VCaP (cell line): ENCODE data around the gene LGALS3.

Experiments used
- H3K27ac ChIP-seq: fragments of 450-650 bp; 2 replicates; pipeline ENCODE4 v1.5.1; 2017
- TF ChIP-seq, protein P1 (sequence below): fragments of 450-650 bp; conservative IDR thresholded peaks from 2 replicates; pipeline ENCODE4 v1.5.1; 2017; ENCODE audit warnings: mild to moderate bottlenecking, moderate library complexity

Gene LGALS3

DNA sequence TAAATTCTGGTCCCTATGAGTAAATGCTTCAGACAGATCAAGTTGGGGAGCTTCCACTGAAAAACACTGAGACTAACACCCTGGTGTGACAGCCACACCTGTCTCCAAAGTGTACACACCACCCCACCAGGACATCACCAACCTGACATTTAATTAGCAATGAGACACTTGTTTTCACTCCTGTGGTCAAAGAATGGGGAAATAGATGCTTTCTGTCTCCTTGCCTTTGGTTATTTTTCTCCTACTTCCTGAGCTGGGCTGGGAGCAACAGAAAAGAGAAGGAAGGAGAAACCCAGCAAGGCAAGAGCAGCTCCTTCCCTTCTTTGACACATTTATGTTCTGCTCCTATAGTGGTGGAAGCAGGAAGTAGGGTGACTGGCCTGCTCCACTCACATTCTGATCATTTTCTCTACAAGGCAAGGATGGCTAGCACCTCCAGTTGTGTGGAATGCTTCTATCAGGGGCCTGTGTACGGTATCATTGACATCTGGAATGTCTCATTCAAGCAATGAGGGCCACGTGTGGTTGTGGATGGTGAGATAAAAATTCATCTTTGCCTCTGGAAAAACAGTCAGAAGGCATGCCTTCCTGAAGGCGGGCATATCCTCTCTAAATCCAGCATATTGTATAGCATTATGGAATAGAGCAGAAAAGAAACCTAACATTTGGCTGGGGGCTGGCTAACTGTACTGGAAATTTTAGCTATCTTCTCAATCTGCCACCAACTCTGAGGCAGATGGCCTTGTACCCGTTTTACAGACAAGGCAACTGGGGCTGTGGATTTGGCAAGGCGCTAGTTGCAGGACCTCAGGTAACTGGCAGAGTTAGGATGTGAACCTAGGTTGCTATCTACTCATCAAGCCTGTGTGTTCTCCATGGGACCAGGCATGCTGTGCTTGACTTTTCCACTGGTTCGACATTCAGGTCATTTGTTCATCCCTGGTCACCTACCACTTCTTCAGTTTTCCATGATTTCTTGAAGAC, 24.8 kb upstream of the LGALS3 start:
- TF ChIP-seq, protein P1, sequence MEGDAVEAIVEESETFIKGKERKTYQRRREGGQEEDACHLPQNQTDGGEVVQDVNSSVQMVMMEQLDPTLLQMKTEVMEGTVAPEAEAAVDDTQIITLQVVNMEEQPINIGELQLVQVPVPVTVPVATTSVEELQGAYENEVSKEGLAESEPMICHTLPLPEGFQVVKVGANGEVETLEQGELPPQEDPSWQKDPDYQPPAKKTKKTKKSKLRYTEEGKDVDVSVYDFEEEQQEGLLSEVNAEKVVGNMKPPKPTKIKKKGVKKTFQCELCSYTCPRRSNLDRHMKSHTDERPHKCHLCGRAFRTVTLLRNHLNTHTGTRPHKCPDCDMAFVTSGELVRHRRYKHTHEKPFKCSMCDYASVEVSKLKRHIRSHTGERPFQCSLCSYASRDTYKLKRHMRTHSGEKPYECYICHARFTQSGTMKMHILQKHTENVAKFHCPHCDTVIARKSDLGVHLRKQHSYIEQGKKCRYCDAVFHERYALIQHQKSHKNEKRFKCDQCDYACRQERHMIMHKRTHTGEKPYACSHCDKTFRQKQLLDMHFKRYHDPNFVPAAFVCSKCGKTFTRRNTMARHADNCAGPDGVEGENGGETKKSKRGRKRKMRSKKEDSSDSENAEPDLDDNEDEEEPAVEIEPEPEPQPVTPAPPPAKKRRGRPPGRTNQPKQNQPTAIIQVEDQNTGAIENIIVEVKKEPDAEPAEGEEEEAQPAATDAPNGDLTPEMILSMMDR, result no peak
- H3K27ac ChIP-seq, result peak overlapping the region; percentile 83

GRCh38 chr14:55105991-55106390, 23.1 kb upstream of the LGALS3 start:
- H3K27ac ChIP-seq, result no peak overlapping the region
- TF ChIP-seq, protein P1, result no peak

DNA sequence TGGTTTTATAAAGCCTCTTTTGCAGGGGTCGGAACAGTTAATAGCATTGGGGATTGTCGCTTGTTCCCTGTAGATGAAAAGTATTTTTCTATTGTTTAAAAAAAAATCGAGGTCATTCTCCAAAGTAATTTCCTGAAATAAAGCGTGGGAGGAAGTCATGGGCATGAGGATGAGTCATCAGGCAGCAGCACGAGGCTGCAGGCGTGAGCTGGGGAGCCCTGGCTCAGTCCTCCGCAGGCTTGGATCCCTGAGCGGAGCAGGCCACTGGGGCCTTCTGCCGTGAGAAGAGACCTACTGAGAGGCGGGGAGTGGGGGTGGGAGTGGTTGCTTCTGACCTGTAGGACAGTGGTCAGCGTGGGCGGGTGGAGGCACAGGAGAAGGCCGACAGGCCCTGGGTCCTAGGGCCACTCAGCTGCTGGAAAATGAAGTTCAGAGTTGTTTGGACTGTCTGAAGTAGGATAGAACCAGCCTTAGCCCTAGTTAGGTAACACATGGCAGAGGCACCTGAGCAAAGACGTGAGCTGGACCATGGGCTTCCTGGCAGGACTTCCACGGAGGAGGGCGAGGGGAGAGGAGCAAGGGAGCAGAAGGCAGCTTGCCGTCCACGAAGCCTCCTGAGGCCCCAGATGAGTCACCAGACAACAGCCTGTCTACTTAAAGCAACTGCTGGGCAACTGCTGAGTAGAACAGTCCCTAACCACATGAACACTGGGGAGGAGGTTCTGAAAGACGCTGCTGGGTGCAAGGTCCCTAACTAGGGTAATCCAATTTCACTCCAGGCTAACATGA, 21.1 kb upstream of the LGALS3 start:
- H3K27ac ChIP-seq, result no peak overlapping the region

GRCh38 chr14:55109836-55110235, 19.2 kb upstream of the LGALS3 start:
- TF ChIP-seq, protein P1, result no peak
- no peak overlapping the region for H3K27ac ChIP-seq

More for the DNA sequence above, 21.1 kb upstream of the LGALS3 start:
- TF ChIP-seq, protein P1, result no peak

DNA sequence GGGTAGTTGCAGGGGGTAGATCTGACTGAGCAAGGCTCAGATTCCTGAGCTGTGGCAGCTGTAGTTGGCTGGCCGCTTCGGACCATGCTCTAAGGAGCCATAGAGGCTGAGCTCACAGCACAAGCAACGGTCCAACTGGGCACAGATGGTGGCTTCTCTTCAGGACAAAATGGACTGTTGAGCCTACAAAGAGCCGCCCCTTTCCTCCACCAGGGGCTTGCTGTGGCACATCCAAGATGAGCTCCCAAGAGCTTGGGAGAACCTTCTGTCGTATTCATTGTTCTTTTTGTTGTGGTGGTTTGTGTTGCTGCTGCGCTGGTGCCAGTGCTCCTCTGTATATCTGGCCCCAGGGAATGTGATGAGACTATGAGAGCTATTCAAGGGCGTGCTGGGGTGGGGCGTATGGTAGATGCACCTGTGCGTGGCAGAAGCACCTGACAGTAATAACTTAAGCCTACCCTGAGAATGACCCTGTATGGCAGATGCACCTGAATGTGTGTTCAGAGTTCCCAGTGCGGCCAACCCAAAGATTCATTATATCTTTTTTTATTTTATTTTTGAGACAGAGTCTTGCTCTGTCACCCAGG, 17.8 kb upstream of the LGALS3 start:
- no peak overlapping the region for H3K27ac ChIP-seq
- TF ChIP-seq, protein P1, result no peak

GRCh38 chr14:55114720-55115119, 14.3 kb upstream of the LGALS3 start:
- H3K27ac ChIP-seq, result no peak overlapping the region
- TF ChIP-seq, protein P1, result no peak

- TF ChIP-seq, protein P1, result no peak
- no peak overlapping the region for H3K27ac ChIP-seq
Measured at GRCh38 chr14:55115460-55115859, 13.6 kb upstream of the LGALS3 start.
